A549 (cell line): Measurements from ENCODE around the gene USP20. TPM values are rescaled to one million over a fixed set of nuclear protein-coding genes. Genes with fewer than 3 reads are reported as not detected.

Experiments
- ATAC-seq, 2 experiments: fragments of 200-7000 bp in 1 of 2; fragments of >200 bp in 1 of 2; cut with Nextera tagmentation in 1 of 2; cut with Tn5 transposase in 1 of 2; 3 replicates each; pipeline versions ENCODE4 v1.8.0 to v1.9.1; 2018 to 2020; ENCODE audit warnings: mild to moderate bottlenecking in 1 of 2, moderate library complexity in 1 of 2
- CTCF ChIA-PET: fragments of 300-600 bp; sonication (Branson Sonifier 250); formaldehyde crosslinking; extraction: SDS; loops from one replicate; lab custom pipeline; 2021; ENCODE audit warnings: antibody characterized with exemption, inconsistent platforms; lab: Yijun Ruan, JAX
- POLR2A ChIA-PET: fragments of 350-600 bp; formaldehyde crosslinking; extraction: SDS; loops from one replicate; lab custom pipeline; 2021; ENCODE audit warnings: antibody characterized with exemption, inconsistent platforms; lab: Yijun Ruan, JAX
- DNase-seq, 2 experiments: peaks; one replicate each; pipeline versions ENCODE4 v3.0.0 to v3.0.0-alpha.2; 2011 to 2016; ENCODE audit warnings: low read depth in 1 of 2, low spot score in 1 of 2
- FAIRE-seq: peaks from 2 replicates; lab custom pipeline; 2011; peaks lifted over from hg19 to GRCh38; lab: Jason Lieb, UNC
- H3K27ac ChIP-seq, 2 experiments: fragments of >200 bp; sonication (Bioruptor Twin); formaldehyde crosslinking; 3 replicates each; pipeline ENCODE4 v1.5.1; 2016 to 2017
- H3K4me1 ChIP-seq: fragments of >200 bp; sonication (Bioruptor Twin); formaldehyde crosslinking; 3 replicates; pipeline ENCODE4 v1.6.1; 2016
- H3K4me2 ChIP-seq: fragments of >200 bp; sonication (Bioruptor Twin); formaldehyde crosslinking; 3 replicates; pipeline ENCODE4 v1.6.1; 2016
- H3K4me3 ChIP-seq: fragments of >200 bp; sonication (Bioruptor Twin); formaldehyde crosslinking; 3 replicates; pipeline ENCODE4 v1.5.1; 2016
- H3K9me3 ChIP-seq: fragments of >200 bp; sonication (Bioruptor Twin); formaldehyde crosslinking; 3 replicates; pipeline ENCODE4 v1.6.1; 2016
- CBX2 ChIP-seq: fragments of 200-600 bp; sonication (generic); IDR thresholded peaks from 2 replicates; pipeline ENCODE4 v1.6.1; 2016; ENCODE audit warnings: low read depth, mild to moderate bottlenecking, borderline replicate concordance
- EHF ChIP-seq: fragments of 250-450 bp; sonication (Bioruptor Pico); IDR thresholded peaks from 2 replicates; pipeline ENCODE4 v1.5.0; 2020; ENCODE audit warnings: mild to moderate bottlenecking
- EHMT2 ChIP-seq: fragments of 200-600 bp; sonication (generic); IDR thresholded peaks from 2 replicates; pipeline ENCODE4 v1.6.1; 2016; ENCODE audit warnings: antibody characterized with exemption, low read depth, mild to moderate bottlenecking, moderate library complexity
- ELK1 ChIP-seq: fragments of 150-350 bp; IDR thresholded peaks from 2 replicates; pipeline ENCODE4 v1.6.1; 2014; ENCODE audit warnings: low read depth, mild to moderate bottlenecking, low read length
- GATA3 ChIP-seq: IDR thresholded peaks from 2 replicates; pipeline ENCODE4 v1.6.1; 2012; ENCODE audit warnings: borderline replicate concordance
- HOXA7 ChIP-seq: fragments of 250-450 bp; sonication (Bioruptor Pico); IDR thresholded peaks from 2 replicates; pipeline ENCODE4 v1.5.0; 2020; ENCODE audit warnings: mild to moderate bottlenecking, moderate library complexity
- JUN ChIP-seq, 2 experiments: fragments of >200 bp; sonication (Bioruptor Twin); formaldehyde crosslinking; IDR thresholded peaks; 2 replicates in 1 of 2; 3 replicates in 1 of 2; pipeline ENCODE4 v1.6.1; 2016 to 2017
- KDM5A ChIP-seq: fragments of 200-600 bp; sonication (generic); IDR thresholded peaks from 2 replicates; pipeline ENCODE4 v1.6.1; 2016; ENCODE audit warnings: antibody characterized with exemption, mild to moderate bottlenecking
- MAX ChIP-seq: IDR thresholded peaks from 2 replicates; pipeline ENCODE4 v1.6.1; 2012
- MAZ ChIP-seq: fragments of 150-350 bp; IDR thresholded peaks from 2 replicates; pipeline ENCODE4 v1.6.1; 2014; ENCODE audit warnings: antibody characterized with exemption, low read depth, low read length, borderline replicate concordance
- NR3C1 ChIP-seq: fragments of >200 bp; sonication (Bioruptor Twin); formaldehyde crosslinking; IDR thresholded peaks from 3 replicates; pipeline ENCODE4 v1.6.1; 2017
- PHF8 ChIP-seq: fragments of 200-600 bp; sonication (generic); IDR thresholded peaks from 2 replicates; pipeline ENCODE4 v1.6.1; 2016; ENCODE audit warnings: low read depth, mild to moderate bottlenecking, antibody characterized with exemption, moderate library complexity, borderline replicate concordance
- SMC3 ChIP-seq: fragments of >200 bp; sonication (Bioruptor Twin); formaldehyde crosslinking; IDR thresholded peaks from 3 replicates; pipeline ENCODE4 v1.6.1; 2018; ENCODE audit warnings: inconsistent platforms
- TFCP2L1 ChIP-seq: fragments of 250-450 bp; sonication (Bioruptor Pico); IDR thresholded peaks from 2 replicates; pipeline ENCODE4 v1.5.0; 2021; ENCODE audit warnings: mild to moderate bottlenecking
- TP53 ChIP-seq: fragments of 250-450 bp; sonication (Bioruptor Pico); IDR thresholded peaks from 2 replicates; pipeline ENCODE4 v1.5.0; 2021; ENCODE audit warnings: mild to moderate bottlenecking, moderate library complexity
- USF2 ChIP-seq: fragments of 450-650 bp; IDR thresholded peaks from 2 replicates; pipeline ENCODE4 v1.6.1; 2014; ENCODE audit warnings: antibody characterized with exemption
- ZC3H11A ChIP-seq: fragments of 450-650 bp; IDR thresholded peaks from 2 replicates; pipeline ENCODE4 v1.6.1; 2014; ENCODE audit warnings: antibody characterized with exemption, mild to moderate bottlenecking
- ZSCAN20 ChIP-seq: fragments of 250-450 bp; sonication (Bioruptor Pico); IDR thresholded peaks from 2 replicates; pipeline ENCODE4 v1.8.0; 2022; ENCODE audit warnings: mild to moderate bottlenecking, moderate library complexity
- WGBS: methylation state at CpG from one replicate; pipeline ENCODE4 v1.1.6; 2017; ENCODE audit errors: missing lambda C conversion rate; 5-methylcytosine and 5-hydroxymethylcytosine counted together
- polyA plus RNA-seq, 4 experiments: library from polyadenylated mRNA; depleted of rRNA in 3 of 4; stranded (reverse); fragments of >200 nt; fragmentation: RNase III in 1 of 4; extraction: RNeasy Plus Mini Kit Qiagen cat#74134 plus additional on column Dnase treatment in 1 of 4; gene quantifications; 2 replicates in 3 of 4; 3 replicates in 1 of 4; pipeline ENCODE4 v1.2.3, GENCODE V29; 2011 to 2017
- TF ChIP-seq, protein P1 (sequence below): IDR thresholded peaks from 2 replicates; pipeline ENCODE4 v1.6.1; 2012; ENCODE audit warnings: low read depth, borderline replicate concordance
- TF ChIP-seq, protein P2 (sequence below): fragments of 200-600 bp; sonication (generic); IDR thresholded peaks from 2 replicates; pipeline ENCODE4 v1.6.1; 2016; ENCODE audit warnings: antibody characterized with exemption, mild to moderate bottlenecking, moderate library complexity
- TF ChIP-seq, protein P3 (sequence below): fragments of >200 bp; sonication (Bioruptor Twin); formaldehyde crosslinking; IDR thresholded peaks from 3 replicates; pipeline ENCODE4 v1.6.1; 2016

The USP20 gene
- polyA plus RNA-seq, 2 of the 4 experiments (the other 2 are of a cell fraction): 3.9 to 5.0 TPM

DNA sequence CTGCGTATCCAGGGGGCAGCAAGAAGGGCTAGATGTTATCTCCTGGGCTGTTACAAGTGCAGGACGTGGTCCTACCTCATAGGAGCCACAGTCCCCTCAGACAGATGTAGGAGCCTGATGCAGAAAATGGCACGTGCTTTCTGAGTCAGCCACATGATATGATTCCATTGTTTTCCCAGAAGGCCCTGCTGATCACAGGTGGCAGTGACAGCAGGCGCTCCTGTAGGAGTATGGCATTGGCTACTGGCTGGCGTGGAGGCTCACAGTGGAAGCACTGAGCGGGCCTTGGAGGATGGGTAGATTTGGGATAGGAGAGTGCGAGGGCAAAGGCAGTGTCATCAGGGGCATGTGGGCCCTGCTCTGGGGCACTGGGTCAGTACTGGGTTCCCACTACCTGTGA is 21.9 kb downstream of the USP20 start (continued):
- TF ChIP-seq, protein P1, sequence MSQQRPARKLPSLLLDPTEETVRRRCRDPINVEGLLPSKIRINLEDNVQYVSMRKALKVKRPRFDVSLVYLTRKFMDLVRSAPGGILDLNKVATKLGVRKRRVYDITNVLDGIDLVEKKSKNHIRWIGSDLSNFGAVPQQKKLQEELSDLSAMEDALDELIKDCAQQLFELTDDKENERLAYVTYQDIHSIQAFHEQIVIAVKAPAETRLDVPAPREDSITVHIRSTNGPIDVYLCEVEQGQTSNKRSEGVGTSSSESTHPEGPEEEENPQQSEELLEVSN: no peak
- TF ChIP-seq ZSCAN20 (no peak), SMC3 (no peak), PHF8 (no peak), ELK1 (no peak), USF2 (no peak), CBX2 (no peak), ZC3H11A (no peak), MAX (no peak)

DNA sequence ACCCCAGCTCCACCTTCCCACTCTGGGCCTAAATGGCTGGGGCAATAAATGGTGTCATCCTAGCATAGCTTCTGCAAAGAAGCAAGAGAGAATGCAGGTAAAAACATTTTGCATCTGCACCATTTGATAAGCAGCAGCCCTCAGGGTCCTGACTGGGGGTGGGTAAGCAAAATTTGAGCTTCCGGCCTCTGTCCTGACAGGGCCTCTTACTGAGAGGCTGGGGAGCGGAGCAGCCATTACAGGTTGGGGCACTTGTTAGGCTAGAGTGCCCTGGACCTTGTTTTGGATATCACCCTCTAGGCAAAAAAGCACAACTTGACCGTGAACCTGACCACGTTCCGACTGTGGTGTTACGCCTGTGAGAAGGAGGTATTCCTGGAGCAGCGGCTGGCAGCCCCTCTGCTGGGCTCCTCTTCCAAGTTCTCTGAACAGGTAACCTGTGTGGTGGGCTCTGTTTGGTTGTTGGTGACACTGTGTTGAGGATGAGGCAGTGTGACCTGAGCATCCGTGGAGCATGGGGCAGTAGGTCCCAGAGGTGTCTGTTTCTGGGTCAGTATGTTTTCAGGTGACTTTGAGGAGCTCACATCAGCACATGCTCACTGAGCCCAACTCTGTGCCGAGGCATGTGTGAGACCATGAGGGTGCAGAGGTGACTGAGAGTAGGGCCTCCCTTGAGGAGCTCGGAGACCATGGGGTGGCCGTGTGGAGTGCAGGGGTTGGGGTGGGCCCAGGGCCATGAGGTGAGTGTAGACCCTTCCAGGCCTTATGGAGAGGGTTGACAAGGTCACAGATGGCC is 23.1 kb downstream of the USP20 start:
- ChIA-PET POLR2A (no interaction called here), CTCF (interaction anchor here (1.1 to 1.4 kb wide), 2 partner anchors 17 to 241 kb away, joined by 3 to 4 read pairs; no protein-coding TSS in a partner anchor)
- Histone ChIP-seq H3K27ac (no peak overlapping the region), H3K4me3 (no peak overlapping the region), H3K4me1 (no peaks in the 10 kb centered on the region), H3K4me2 (no peak overlapping the region), H3K9me3 (no peaks in the 10 kb centered on the region)
- no peak for DNase-seq
- 91% methylated on average over 11 of the region's 11 CpGs for WGBS
- ATAC-seq: no peak
- no peak for TF ChIP-seq ZC3H11A
- no peak for TF ChIP-seq JUN (IDR thresholded peaks at IDR 0.05)
- TF ChIP-seq, protein P2, sequence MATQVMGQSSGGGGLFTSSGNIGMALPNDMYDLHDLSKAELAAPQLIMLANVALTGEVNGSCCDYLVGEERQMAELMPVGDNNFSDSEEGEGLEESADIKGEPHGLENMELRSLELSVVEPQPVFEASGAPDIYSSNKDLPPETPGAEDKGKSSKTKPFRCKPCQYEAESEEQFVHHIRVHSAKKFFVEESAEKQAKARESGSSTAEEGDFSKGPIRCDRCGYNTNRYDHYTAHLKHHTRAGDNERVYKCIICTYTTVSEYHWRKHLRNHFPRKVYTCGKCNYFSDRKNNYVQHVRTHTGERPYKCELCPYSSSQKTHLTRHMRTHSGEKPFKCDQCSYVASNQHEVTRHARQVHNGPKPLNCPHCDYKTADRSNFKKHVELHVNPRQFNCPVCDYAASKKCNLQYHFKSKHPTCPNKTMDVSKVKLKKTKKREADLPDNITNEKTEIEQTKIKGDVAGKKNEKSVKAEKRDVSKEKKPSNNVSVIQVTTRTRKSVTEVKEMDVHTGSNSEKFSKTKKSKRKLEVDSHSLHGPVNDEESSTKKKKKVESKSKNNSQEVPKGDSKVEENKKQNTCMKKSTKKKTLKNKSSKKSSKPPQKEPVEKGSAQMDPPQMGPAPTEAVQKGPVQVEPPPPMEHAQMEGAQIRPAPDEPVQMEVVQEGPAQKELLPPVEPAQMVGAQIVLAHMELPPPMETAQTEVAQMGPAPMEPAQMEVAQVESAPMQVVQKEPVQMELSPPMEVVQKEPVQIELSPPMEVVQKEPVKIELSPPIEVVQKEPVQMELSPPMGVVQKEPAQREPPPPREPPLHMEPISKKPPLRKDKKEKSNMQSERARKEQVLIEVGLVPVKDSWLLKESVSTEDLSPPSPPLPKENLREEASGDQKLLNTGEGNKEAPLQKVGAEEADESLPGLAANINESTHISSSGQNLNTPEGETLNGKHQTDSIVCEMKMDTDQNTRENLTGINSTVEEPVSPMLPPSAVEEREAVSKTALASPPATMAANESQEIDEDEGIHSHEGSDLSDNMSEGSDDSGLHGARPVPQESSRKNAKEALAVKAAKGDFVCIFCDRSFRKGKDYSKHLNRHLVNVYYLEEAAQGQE: no peak
- no peak for TF ChIP-seq TP53 (CRISPR knock-in tag)
- no peak for TF ChIP-seq MAX
- FAIRE-seq: no peak

- Histone ChIP-seq H3K4me2 (no peak overlapping the region), H3K27ac (no peak overlapping the region), H3K4me3 (no peak overlapping the region), H3K9me3 (no peaks in the 10 kb centered on the region), H3K4me1 (no peaks in the 10 kb centered on the region)
- ChIA-PET POLR2A (no interaction called here), CTCF (interaction anchor here (2.4 kb wide), 1 partner anchor 24 kb away, joined by 10 read pairs; no protein-coding TSS in a partner anchor)
- no peak for FAIRE-seq
- WGBS: 80% methylated on average over 11 of the region's 11 CpGs
- TF ChIP-seq MAZ (no peak), EHMT2 (no peak), HOXA7 (CRISPR knock-in tag) (no peak), TFCP2L1 (no peak), EHF (CRISPR knock-in tag) (no peak), NR3C1 (no peak), MAX (no peak), TP53 (CRISPR knock-in tag) (no peak), GATA3 (no peak), KDM5A (no peak)
- TF ChIP-seq, protein P3, sequence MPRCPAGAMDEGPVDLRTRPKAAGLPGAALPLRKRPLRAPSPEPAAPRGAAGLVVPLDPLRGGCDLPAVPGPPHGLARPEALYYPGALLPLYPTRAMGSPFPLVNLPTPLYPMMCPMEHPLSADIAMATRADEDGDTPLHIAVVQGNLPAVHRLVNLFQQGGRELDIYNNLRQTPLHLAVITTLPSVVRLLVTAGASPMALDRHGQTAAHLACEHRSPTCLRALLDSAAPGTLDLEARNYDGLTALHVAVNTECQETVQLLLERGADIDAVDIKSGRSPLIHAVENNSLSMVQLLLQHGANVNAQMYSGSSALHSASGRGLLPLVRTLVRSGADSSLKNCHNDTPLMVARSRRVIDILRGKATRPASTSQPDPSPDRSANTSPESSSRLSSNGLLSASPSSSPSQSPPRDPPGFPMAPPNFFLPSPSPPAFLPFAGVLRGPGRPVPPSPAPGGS: no peak
- ATAC-seq: no peak
- no peak for DNase-seq
These were observed 25.6 kb downstream of the USP20 start for GRCh38 chr9:129860653-129861446.
